IMR-90 (cell line): ENCODE measurements around the gene DMRT1. TPM values are rescaled to one million over a fixed set of nuclear protein-coding genes. Genes with fewer than 3 reads are reported as not detected.

Source experiments
- ATAC-seq: fragments of 200-7000 bp; cut with Tn5 transposase; 2 replicates; pipeline ENCODE4 v1.9.1; 2020; ENCODE audit warnings: low read depth, mild to moderate bottlenecking, moderate library complexity
- BruUV-seq: library from RNA; stranded (reverse); fragments of 400-500 nt; replicated peaks from 2 replicates; lab custom pipeline; 2021; lab: Mats Ljungman, UMichigan
- CTCF ChIA-PET: fragments of 300-600 bp; formaldehyde crosslinking; extraction: SDS; loops from one replicate; lab custom pipeline; 2021; ENCODE audit warnings: antibody characterized with exemption; lab: Yijun Ruan, JAX
- POLR2A ChIA-PET: fragments of 300-600 bp; sonication (Branson Sonifier 250); formaldehyde crosslinking; loops from one replicate; lab custom pipeline; 2022; ENCODE audit warnings: antibody characterized with exemption; ENCODE audit not compliant: unreplicated experiment; lab: Charles Lee
- DNase-seq: peaks from one replicate; pipeline ENCODE4 v3.0.0; 2013
- H2AFZ ChIP-seq: replicated peaks from 2 replicates; pipeline ENCODE3; 2013; ENCODE audit warnings: low read length, mild to moderate bottlenecking; ENCODE audit not compliant: poor library complexity
- H2AK5ac ChIP-seq: 2 replicates; pipeline ENCODE4 v1.6.1; 2013; ENCODE audit warnings: low read depth, low read length, inconsistent platforms
- H2AK9ac ChIP-seq: replicated peaks from 2 replicates; pipeline ENCODE3; 2013; ENCODE audit warnings: mild to moderate bottlenecking, low read depth, low read length, moderate library complexity; ENCODE audit not compliant: poor library complexity
- H2BK120ac ChIP-seq: 2 replicates; pipeline ENCODE4 v1.6.1; 2013; ENCODE audit warnings: low read depth, low read length, inconsistent platforms
- H2BK15ac ChIP-seq: 3 replicates; pipeline ENCODE4 v1.6.1; 2013; ENCODE audit warnings: low read depth, low read length, inconsistent platforms
- H2BK20ac ChIP-seq: 2 replicates; pipeline ENCODE4 v1.6.1; 2013; ENCODE audit warnings: low read depth, mild to moderate bottlenecking, inconsistent platforms, low read length, moderate library complexity
- H2BK5ac ChIP-seq: 2 replicates; pipeline ENCODE4 v1.6.1; 2013; ENCODE audit warnings: mild to moderate bottlenecking, low read depth, low read length, inconsistent platforms; ENCODE audit not compliant: poor library complexity, severe bottlenecking
- H3K14ac ChIP-seq: replicated peaks from 2 replicates; pipeline ENCODE4 v1.6.1; 2013; ENCODE audit warnings: low read depth, low read length, inconsistent platforms
- H3K18ac ChIP-seq: 2 replicates; pipeline ENCODE4 v1.6.1; 2013; ENCODE audit warnings: low read depth, low read length, control low read depth
- H3K23ac ChIP-seq: 2 replicates; pipeline ENCODE4 v1.6.1; 2013; ENCODE audit warnings: low read depth, low read length, inconsistent platforms
- H3K27ac ChIP-seq: 2 replicates; pipeline ENCODE4 v1.5.1; 2013; ENCODE audit warnings: mild to moderate bottlenecking, control low read depth, low read length; ENCODE audit not compliant: insufficient read depth
- H3K27me3 ChIP-seq: 2 replicates; pipeline ENCODE4 v1.6.1; 2013; ENCODE audit warnings: low read length; ENCODE audit not compliant: control insufficient read depth, insufficient read depth
- H3K36me3 ChIP-seq: 2 replicates; pipeline ENCODE4 v1.6.1; 2013; ENCODE audit warnings: low read length, mixed read lengths; ENCODE audit not compliant: control insufficient read depth, insufficient read depth
- H3K4ac ChIP-seq: 2 replicates; pipeline ENCODE4 v1.6.1; 2013; ENCODE audit warnings: low read depth, low read length, inconsistent platforms
- H3K4me1 ChIP-seq: 2 replicates; pipeline ENCODE4 v1.6.1; 2013; ENCODE audit warnings: low read length, mixed read lengths; ENCODE audit not compliant: control insufficient read depth, insufficient read depth
- H3K4me2 ChIP-seq: 2 replicates; pipeline ENCODE4 v1.6.1; 2013; ENCODE audit warnings: low read depth, mild to moderate bottlenecking, control low read depth, low read length, moderate library complexity
- H3K4me3 ChIP-seq: 2 replicates; pipeline ENCODE4 v1.5.1; 2013; ENCODE audit warnings: low read depth, mild to moderate bottlenecking, control low read depth, low read length, moderate library complexity; ENCODE audit not compliant: insufficient read depth
- H3K56ac ChIP-seq: 2 replicates; pipeline ENCODE4 v1.6.1; 2013; ENCODE audit warnings: low read length, inconsistent platforms; ENCODE audit not compliant: insufficient read depth; ENCODE audit errors: extremely low read depth
- H3K79me1 ChIP-seq, 2 experiments: 2 replicates each; pipeline ENCODE4 v1.6.1; 2013; ENCODE audit warnings: low read length in 2 of 2, inconsistent platforms in 1 of 2, low read depth in 1 of 2
- H3K9ac ChIP-seq: 2 replicates; pipeline ENCODE4 v1.6.1; 2013; ENCODE audit warnings: low read depth, low read length, control low read depth
- H3K9me1 ChIP-seq: 2 replicates; pipeline ENCODE4 v1.6.1; 2013; ENCODE audit warnings: low read length, inconsistent platforms; ENCODE audit not compliant: insufficient read depth
- H3K9me3 ChIP-seq: 2 replicates; pipeline ENCODE4 v1.6.1; 2013; ENCODE audit warnings: low read length; ENCODE audit not compliant: control insufficient read depth, insufficient read depth
- H4K20me1 ChIP-seq: 2 replicates; pipeline ENCODE4 v1.6.1; 2013; ENCODE audit warnings: low read length, inconsistent platforms; ENCODE audit not compliant: insufficient read depth
- H4K5ac ChIP-seq: 2 replicates; pipeline ENCODE4 v1.6.1; 2013; ENCODE audit warnings: mild to moderate bottlenecking, low read depth, low read length, control low read depth
- H4K8ac ChIP-seq, 2 experiments: 2 replicates each; pipeline ENCODE4 v1.6.1; 2013; ENCODE audit warnings: low read depth in 2 of 2, low read length in 2 of 2, control low read depth in 1 of 2, inconsistent platforms in 1 of 2
- H4K91ac ChIP-seq: 2 replicates; pipeline ENCODE4 v1.6.1; 2013; ENCODE audit warnings: low read depth, low read length, inconsistent platforms; ENCODE audit not compliant: insufficient read depth
- BHLHE40 ChIP-seq: fragments of 150-350 bp; IDR thresholded peaks from 2 replicates; pipeline ENCODE4 v1.6.1; 2016; ENCODE audit warnings: mild to moderate bottlenecking, low read depth, low read length
- MAFK ChIP-seq: IDR thresholded peaks from 2 replicates; pipeline ENCODE4 v1.6.1; 2012; ENCODE audit warnings: low read depth, low read length, improper control_type of control experiment
- NFE2L2 ChIP-seq: fragments of 150-350 bp; IDR thresholded peaks from 2 replicates; pipeline ENCODE4 v1.6.1; 2016; ENCODE audit warnings: low read depth, mild to moderate bottlenecking, low read length
- RCOR1 ChIP-seq: IDR thresholded peaks from 2 replicates; pipeline ENCODE4 v1.6.1; 2012; ENCODE audit warnings: mild to moderate bottlenecking, low read length, improper control_type of control experiment; ENCODE audit not compliant: insufficient replicate concordance
- RFX5 ChIP-seq: IDR thresholded peaks from 2 replicates; pipeline ENCODE4 v1.8.0; 2012; ENCODE audit warnings: low read depth, mild to moderate bottlenecking, low read length, moderate library complexity
- SMC3 ChIP-seq: fragments of 150-350 bp; IDR thresholded peaks from 2 replicates; pipeline ENCODE4 v1.6.1; 2016; ENCODE audit warnings: low read depth, mild to moderate bottlenecking, antibody characterized with exemption, low read length, moderate library complexity
- WGBS, 2 experiments: methylation state at CpG; one replicate each; pipeline versions ENCODE4 v1.1.5 to v1.1.7; 2013; ENCODE audit warnings: missing lambda C conversion rate in 2 of 2; ENCODE audit not compliant: insufficient read length in 1 of 2; ENCODE audit errors: extremely low coverage in 2 of 2; 5-methylcytosine and 5-hydroxymethylcytosine counted together
- dilution Hi-C: fragments of 300-500 bp; cut with HindIII; formaldehyde crosslinking; loops from one replicate; pipeline ENCODE4 v1.14.3; 2018; ENCODE audit warnings: low sequenced_read_pairs; ENCODE audit not compliant: unreplicated experiment
- in situ Hi-C: fragments of 300-500 bp; cut with MboI; formaldehyde crosslinking; loops from 3 replicates; pipeline ENCODE4 v1.14.3; 2019; ENCODE audit warnings: low sequenced_read_pairs, inconsistent platforms, mixed read lengths
- intact Hi-C: fragments of 100-400 bp; cut with micrococcal nuclease; formaldehyde crosslinking; loops from 2 replicates; pipeline ENCODE4 v1.10.0; 2022
- polyA plus RNA-seq, 3 experiments: library from polyadenylated mRNA; depleted of rRNA; stranded (reverse); fragments of >200 nt; gene quantifications; 2 replicates each; pipeline ENCODE4 v1.2.3, GENCODE V29; 2012; ENCODE audit warnings: low replicate concordance in 1 of 3
- total RNA-seq: library from RNA; depleted of rRNA; stranded (reverse); fragments of >200 nt; gene quantifications from 2 replicates; pipeline ENCODE4 v1.2.3, GENCODE V29; 2012
- TF ChIP-seq, protein P1 (sequence below): fragments of 150-350 bp; IDR thresholded peaks from 2 replicates; pipeline ENCODE4 v1.6.1; 2016; ENCODE audit warnings: low read depth, mild to moderate bottlenecking, low read length, moderate library complexity, borderline replicate concordance

DMRT1 gene
- total and polyA plus RNA-seq, 2 of the 4 experiments (the other 2 are of a cell fraction), result not detected

DNA sequence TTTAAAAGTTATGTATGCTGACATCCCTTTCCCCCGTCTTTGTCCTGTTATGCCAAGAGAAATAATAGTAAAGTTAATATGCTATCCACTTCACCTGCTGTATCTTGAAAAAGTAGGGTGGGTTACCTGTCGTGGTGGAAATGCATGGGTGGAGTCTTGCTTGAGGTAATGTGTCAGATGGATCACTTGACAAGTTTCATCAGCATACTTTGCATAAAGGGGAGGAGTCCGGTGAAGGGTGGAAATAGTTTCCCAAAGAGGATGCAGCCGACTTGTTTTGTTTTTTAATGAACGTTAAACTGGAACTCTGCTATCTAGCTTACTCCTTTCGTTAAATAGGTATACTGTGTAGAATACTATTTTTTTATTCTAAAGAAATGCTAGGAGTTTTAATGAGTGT, 125.9 kb downstream of the DMRT1 start:
- H2BK5ac ChIP-seq, result no peak overlapping the region
- H4K20me1 ChIP-seq, result no peaks in the 10 kb centered on the region
- no peaks in the 10 kb centered on the region; the same call in 1 of the 2 replicates for H3K4me1 ChIP-seq
- CTCF ChIA-PET, result no interaction called here
- TF ChIP-seq NFE2L2 (no peak), BHLHE40 (no peak), SMC3 (no peak), RCOR1 (no peak), RFX5 (no peak), MAFK (no peak)
- TF ChIP-seq, protein P1, sequence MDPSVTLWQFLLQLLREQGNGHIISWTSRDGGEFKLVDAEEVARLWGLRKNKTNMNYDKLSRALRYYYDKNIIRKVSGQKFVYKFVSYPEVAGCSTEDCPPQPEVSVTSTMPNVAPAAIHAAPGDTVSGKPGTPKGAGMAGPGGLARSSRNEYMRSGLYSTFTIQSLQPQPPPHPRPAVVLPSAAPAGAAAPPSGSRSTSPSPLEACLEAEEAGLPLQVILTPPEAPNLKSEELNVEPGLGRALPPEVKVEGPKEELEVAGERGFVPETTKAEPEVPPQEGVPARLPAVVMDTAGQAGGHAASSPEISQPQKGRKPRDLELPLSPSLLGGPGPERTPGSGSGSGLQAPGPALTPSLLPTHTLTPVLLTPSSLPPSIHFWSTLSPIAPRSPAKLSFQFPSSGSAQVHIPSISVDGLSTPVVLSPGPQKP, result no peak
- no peak overlapping the region for H3K56ac ChIP-seq
- no peak overlapping the region for H2BK20ac ChIP-seq
- no peaks in the 10 kb centered on the region for H3K9me1 ChIP-seq
- no peaks in the 10 kb centered on the region for H3K36me3 ChIP-seq
- H3K27ac ChIP-seq, result no peak overlapping the region
- no peak overlapping the region for H4K5ac ChIP-seq
- BruUV-seq, result no TSS peak
- no peak overlapping the region for H3K14ac ChIP-seq
- H3K79me1 ChIP-seq, result no peaks in the 10 kb centered on the region
- no peak overlapping the region for H2AFZ ChIP-seq
- POLR2A ChIA-PET, result no interaction called here
- H2BK15ac ChIP-seq, result no peak overlapping the region
- H3K4me3 ChIP-seq, result no peak overlapping the region
- H3K4ac ChIP-seq, result no peak overlapping the region
- in situ Hi-C loops, result no loop called here
- H3K9ac ChIP-seq, result no peak overlapping the region
- no peak overlapping the region for H3K18ac ChIP-seq
- ATAC-seq, result no peak
- dilution Hi-C loops, result no loop called here
- H3K27me3 ChIP-seq, result peaks cover 49% of the 10 kb centered on the region
- no peak for DNase-seq
- no peak overlapping the region for H2BK120ac ChIP-seq
- no peak overlapping the region for H2AK9ac ChIP-seq
- intact Hi-C loops, result no loop called here
- WGBS, 2 experiments, result 0% methylated on average over 1 of the region's 6 CpGs; no CpG with 5 or more reads in 1 of the 2 experiments
- no peak overlapping the region for H4K91ac ChIP-seq
- no peak overlapping the region for H4K8ac ChIP-seq
- H2AK5ac ChIP-seq, result no peak overlapping the region
- no peak overlapping the region for H3K23ac ChIP-seq
- peaks cover 12% of the 10 kb centered on the region; the same call in 1 of the 2 replicates for H3K9me3 ChIP-seq
- H3K4me2 ChIP-seq, result no peak overlapping the region
